ENCODE measurements around the gene ZNF639.

ZNF639 gene

GRCh38 chr3:179279837-179280236 lies 43.0 kb upstream of the ZNF639 start:
- DNase-seq (ENCODE audit: extremely low read depth, insufficient read length), result no peak
- H3K27me3 ChIP-seq (replicated peaks; ENCODE audit: control insufficient read depth, insufficient read depth, low read length), result no peaks in the 10 kb centered on the region
- H3K36me3 ChIP-seq (ENCODE audit: control insufficient read depth, insufficient read depth, low read length), result no peaks in the 10 kb centered on the region
- TF ChIP-seq CTCF (IDR thresholded peaks at IDR 0.05; ENCODE audit: insufficient read depth, low read length, poor library complexity, severe bottlenecking), result no peak
- H3K4me3 ChIP-seq (replicated peaks; ENCODE audit: low read depth, low read length), result no peak overlapping the region

GRCh38 chr3:179281825-179282224 lies 41.0 kb upstream of the ZNF639 start:
- no peak for DNase-seq (ENCODE audit: extremely low read depth, insufficient read length)
- H3K4me3 ChIP-seq (replicated peaks; ENCODE audit: low read depth, low read length), result no peak overlapping the region
- no peak for TF ChIP-seq CTCF (IDR thresholded peaks at IDR 0.05; ENCODE audit: insufficient read depth, low read length, poor library complexity, severe bottlenecking)
- H3K36me3 ChIP-seq (ENCODE audit: control insufficient read depth, insufficient read depth, low read length), result no peaks in the 10 kb centered on the region
- no peaks in the 10 kb centered on the region for H3K27me3 ChIP-seq (replicated peaks; ENCODE audit: control insufficient read depth, insufficient read depth, low read length)

GRCh38 chr3:179286331-179286730 lies 36.5 kb upstream of the ZNF639 start:
- TF ChIP-seq CTCF (IDR thresholded peaks at IDR 0.05; ENCODE audit: insufficient read depth, low read length, poor library complexity, severe bottlenecking), result no peak
- Histone ChIP-seq H3K4me3 (replicated peaks; ENCODE audit: low read depth, low read length) (no peak overlapping the region), H3K36me3 (ENCODE audit: control insufficient read depth, insufficient read depth, low read length) (no peaks in the 10 kb centered on the region), H3K27me3 (replicated peaks; ENCODE audit: control insufficient read depth, insufficient read depth, low read length) (no peaks in the 10 kb centered on the region)
- DNase-seq (ENCODE audit: extremely low read depth, insufficient read length), result no peak

GRCh38 chr3:179288845-179289244 lies 34.0 kb upstream of the ZNF639 start:
- no peak for TF ChIP-seq CTCF (IDR thresholded peaks at IDR 0.05; ENCODE audit: insufficient read depth, low read length, poor library complexity, severe bottlenecking)
- no peaks in the 10 kb centered on the region for H3K27me3 ChIP-seq (replicated peaks; ENCODE audit: control insufficient read depth, insufficient read depth, low read length)
- H3K36me3 ChIP-seq (ENCODE audit: control insufficient read depth, insufficient read depth, low read length), result no peaks in the 10 kb centered on the region
- DNase-seq (ENCODE audit: extremely low read depth, insufficient read length), result no peak
- no peak overlapping the region for H3K4me3 ChIP-seq (replicated peaks; ENCODE audit: low read depth, low read length)

GRCh38 chr3:179289295-179289694 lies 33.5 kb upstream of the ZNF639 start:
- no peak for DNase-seq (ENCODE audit: extremely low read depth, insufficient read length)
- Histone ChIP-seq H3K27me3 (replicated peaks; ENCODE audit: control insufficient read depth, insufficient read depth, low read length) (no peaks in the 10 kb centered on the region), H3K4me3 (replicated peaks; ENCODE audit: low read depth, low read length) (no peak overlapping the region), H3K36me3 (ENCODE audit: control insufficient read depth, insufficient read depth, low read length) (no peaks in the 10 kb centered on the region)
- no peak for TF ChIP-seq CTCF (IDR thresholded peaks at IDR 0.05; ENCODE audit: insufficient read depth, low read length, poor library complexity, severe bottlenecking)

GRCh38 chr3:179292450-179292849 lies 30.4 kb upstream of the ZNF639 start:
- Histone ChIP-seq H3K36me3 (ENCODE audit: control insufficient read depth, insufficient read depth, low read length) (no peaks in the 10 kb centered on the region), H3K27me3 (replicated peaks; ENCODE audit: control insufficient read depth, insufficient read depth, low read length) (no peaks in the 10 kb centered on the region), H3K4me3 (replicated peaks; ENCODE audit: low read depth, low read length) (no peak overlapping the region)
- TF ChIP-seq CTCF (IDR thresholded peaks at IDR 0.05; ENCODE audit: insufficient read depth, low read length, poor library complexity, severe bottlenecking), result no peak
- DNase-seq (ENCODE audit: extremely low read depth, insufficient read length), result no peak
